Panc1 (cell line): ENCODE measurements around the gene GFRA1. TPM values are rescaled to one million over a fixed set of nuclear protein-coding genes. Genes with fewer than 3 reads are reported as not detected.

Source experiments
- ATAC-seq: fragments of 200-7000 bp; cut with Tn5 transposase; 2 replicates; pipeline ENCODE4 v1.9.1; 2020; ENCODE audit warnings: mild to moderate bottlenecking, moderate library complexity
- BruUV-seq: library from RNA; stranded (reverse); fragments of 400-500 nt; replicated peaks from 2 replicates; lab custom pipeline; 2021; lab: Mats Ljungman, UMichigan
- CTCF ChIA-PET: fragments of 300-600 bp; sonication (Branson Sonifier 250); formaldehyde crosslinking; loops from one replicate; lab custom pipeline; 2022; ENCODE audit warnings: antibody characterized with exemption; lab: Charles Lee
- POLR2A ChIA-PET: fragments of 300-600 bp; sonication (Branson Sonifier 250); formaldehyde crosslinking; loops from one replicate; lab custom pipeline; 2022; ENCODE audit warnings: antibody characterized with exemption; lab: Charles Lee
- DNase-seq: peaks from one replicate; pipeline ENCODE4 v3.0.0-alpha.2; 2010; ENCODE audit warnings: low read depth, low spot score
- H3K27ac ChIP-seq: 2 replicates; pipeline ENCODE4 v1.5.1; 2011; ENCODE audit warnings: mild to moderate bottlenecking, low read length, inconsistent platforms
- H3K27me3 ChIP-seq: fragments of 200-500 bp; sonication (Bioruptor generic); 2 replicates; pipeline ENCODE4 v1.6.0; 2014; ENCODE audit warnings: low read length, inconsistent platforms; ENCODE audit not compliant: control insufficient read depth, insufficient read depth
- H3K36me3 ChIP-seq: fragments of 200-500 bp; sonication (Bioruptor generic); 2 replicates; pipeline ENCODE4 v1.5.1; 2014; ENCODE audit warnings: inconsistent platforms, mild to moderate bottlenecking, low read length, moderate library complexity; ENCODE audit not compliant: control insufficient read depth, insufficient read depth
- H3K4me1 ChIP-seq: 2 replicates; pipeline ENCODE4 v1.5.1; 2011; ENCODE audit warnings: inconsistent platforms, mild to moderate bottlenecking, low read length, moderate library complexity; ENCODE audit not compliant: control insufficient read depth, insufficient read depth
- H3K4me3 ChIP-seq, 2 experiments: 2 replicates each; pipeline ENCODE4 v1.5.1; 2011 to 2012; ENCODE audit warnings: low read depth in 2 of 2, low read length in 2 of 2, mild to moderate bottlenecking in 2 of 2, inconsistent platforms in 1 of 2, moderate library complexity in 1 of 2
- H3K9me3 ChIP-seq: fragments of 200-500 bp; sonication (Bioruptor generic); 2 replicates; pipeline ENCODE4 v1.5.1; 2014; ENCODE audit warnings: low read depth, mild to moderate bottlenecking, inconsistent platforms, low read length, moderate library complexity; ENCODE audit not compliant: control insufficient read depth, insufficient read depth
- CTCF ChIP-seq: fragments of 450-650 bp; IDR thresholded peaks from 2 replicates; pipeline ENCODE4 v1.5.1; 2017; ENCODE audit warnings: mild to moderate bottlenecking
- POLR2AphosphoS5 ChIP-seq: IDR thresholded peaks from 2 replicates; pipeline ENCODE4 v1.6.1; 2012; ENCODE audit warnings: mild to moderate bottlenecking, low read depth, low read length, moderate library complexity
- REST ChIP-seq, 2 experiments: IDR thresholded peaks; 2 replicates each; pipeline ENCODE4 v1.6.1; 2011 to 2012; ENCODE audit warnings: low read depth in 2 of 2, control low read depth in 1 of 2, low read length in 1 of 2, mild to moderate bottlenecking in 1 of 2, moderate library complexity in 1 of 2; ENCODE audit not compliant: insufficient read depth in 1 of 2
- SIN3A ChIP-seq: IDR thresholded peaks from 2 replicates; pipeline ENCODE4 v1.6.1; 2012; ENCODE audit warnings: low read depth, mild to moderate bottlenecking, low read length, moderate library complexity, borderline replicate concordance; ENCODE audit not compliant: insufficient read depth
- TCF7L2 ChIP-seq: IDR thresholded peaks from 2 replicates; pipeline ENCODE4 v1.6.1; 2011; ENCODE audit warnings: mild to moderate bottlenecking, low read depth, low read length, inconsistent platforms
- in situ Hi-C: cut with HindIII; loops from 2 replicates; pipeline ENCODE4 v1.10.0; 2016; ENCODE audit warnings: low sequenced_read_pairs, low pct_unique_long_range_greater_than_20kb
- intact Hi-C: fragments of 100-400 bp; cut with micrococcal nuclease; formaldehyde crosslinking; loops from one replicate; pipeline ENCODE4 v1.10.0; 2022; ENCODE audit not compliant: unreplicated experiment
- total RNA-seq: library from RNA; stranded (reverse); gene quantifications from one replicate; pipeline ENCODE4 v1.2.1, GENCODE V29; 2021; ENCODE audit not compliant: unreplicated experiment

GFRA1 gene
- total RNA-seq, 1 experiment from 2014 or later: 0.10 TPM

GRCh38 chr10:116175231-116175630, 97.8 kb downstream of the GFRA1 start:
- Histone ChIP-seq H3K4me3 (no peak overlapping the region), H3K9me3 (no peaks in the 10 kb centered on the region), H3K27me3 (no peaks in the 10 kb centered on the region), H3K27ac (no peak overlapping the region), H3K36me3 (no peaks in the 10 kb centered on the region), H3K4me1 (no peaks in the 10 kb centered on the region)
- TF ChIP-seq REST (IDR thresholded peaks at IDR 0.05; ENCODE audit: insufficient read depth in 1 of 2, low read depth in 2 of 2, low read length in 1 of 2) (no peak), SIN3A (no peak), POLR2AphosphoS5 (no peak), TCF7L2 (no peak)
- ChIA-PET POLR2A (no interaction called here), CTCF (no interaction called here)
- no TSS peak for BruUV-seq
- DNase-seq (no peak), ATAC-seq (no peak)
- intact Hi-C loops: no loop called here
- in situ Hi-C loops: no loop called here

- ATAC-seq (no peak), DNase-seq (no peak)
- in situ Hi-C loops (no loop called here), intact Hi-C loops (no loop called here)
- BruUV-seq: no TSS peak
- Histone ChIP-seq H3K9me3 (no peaks in the 10 kb centered on the region), H3K27me3 (no peaks in the 10 kb centered on the region), H3K36me3 (no peaks in the 10 kb centered on the region), H3K4me3 (no peak overlapping the region), H3K4me1 (no peaks in the 10 kb centered on the region), H3K27ac (no peak overlapping the region)
- TF ChIP-seq TCF7L2 (no peak), REST (IDR thresholded peaks at IDR 0.05; ENCODE audit: insufficient read depth in 1 of 2, low read depth in 2 of 2, low read length in 1 of 2) (no peak), SIN3A (no peak), CTCF (no peak), POLR2AphosphoS5 (no peak)
- ChIA-PET CTCF (no interaction called here), POLR2A (no interaction called here)
Observed at GRCh38 chr10:116171505-116171904, 101.5 kb downstream of the GFRA1 start.
